KMS-11 (cell line): ENCODE results near the gene SATB2.

Experiments
- H2AFZ ChIP-seq: fragments of 200-600 bp; sonication (generic); 2 replicates; pipeline ENCODE4 v1.6.1; 2016; ENCODE audit warnings: antibody characterized with exemption, mixed run types, low read depth
- H3K27ac ChIP-seq: fragments of 200-600 bp; sonication (generic); 2 replicates; pipeline ENCODE4 v1.6.1; 2016; ENCODE audit warnings: mild to moderate bottlenecking, mixed run types
- H3K27me3 ChIP-seq: fragments of 200-600 bp; sonication (generic); 2 replicates; pipeline ENCODE4 v1.6.1; 2017; ENCODE audit warnings: mild to moderate bottlenecking, low read depth, mixed run types, moderate library complexity; ENCODE audit not compliant: insufficient read depth
- H3K36me3 ChIP-seq: fragments of 200-600 bp; sonication (generic); 2 replicates; pipeline ENCODE4 v1.6.1; 2017; ENCODE audit warnings: mild to moderate bottlenecking, mixed run types; ENCODE audit not compliant: insufficient read depth
- H3K4me1 ChIP-seq: fragments of 200-600 bp; sonication (generic); 2 replicates; pipeline ENCODE4 v1.6.1; 2016; ENCODE audit warnings: mild to moderate bottlenecking, low read depth, mixed run types; ENCODE audit not compliant: poor library complexity, severe bottlenecking
- H3K4me2 ChIP-seq: fragments of 200-600 bp; sonication (generic); 2 replicates; pipeline ENCODE4 v1.7.0; 2016; ENCODE audit warnings: mild to moderate bottlenecking, mixed run types
- H3K4me3 ChIP-seq: fragments of 200-600 bp; sonication (generic); IDR thresholded peaks from 2 replicates; pipeline ENCODE4 v1.6.1; 2017; ENCODE audit warnings: low read depth, low read length, mixed read lengths; ENCODE audit not compliant: insufficient read depth
- H3K79me2 ChIP-seq: fragments of 200-600 bp; sonication (generic); 2 replicates; pipeline ENCODE4 v1.6.1; 2016; ENCODE audit warnings: low read depth, mixed run types; ENCODE audit not compliant: insufficient read depth
- H3K9ac ChIP-seq: fragments of 200-600 bp; sonication (generic); 2 replicates; pipeline ENCODE4 v1.6.1; 2016; ENCODE audit warnings: mild to moderate bottlenecking, mixed run types
- H4K20me1 ChIP-seq: fragments of 200-600 bp; sonication (generic); 2 replicates; pipeline ENCODE4 v1.6.1; 2016; ENCODE audit warnings: mild to moderate bottlenecking, mixed run types; ENCODE audit not compliant: insufficient read depth
- CTCF ChIP-seq: fragments of 200-600 bp; sonication (generic); conservative IDR thresholded peaks from 2 replicates; pipeline ENCODE4 v1.6.1; 2017; ENCODE audit warnings: low read depth, mild to moderate bottlenecking, antibody characterized with exemption, low read length, moderate library complexity, mixed read lengths

Gene SATB2

GRCh38 chr2:199219551-199219950 lies 238.2 kb downstream of the SATB2 start:
- H3K9ac ChIP-seq = no peak overlapping the region
- H2AFZ ChIP-seq = no peak overlapping the region
- H3K79me2 ChIP-seq = no peaks in the 10 kb centered on the region
- H3K4me2 ChIP-seq = no peak overlapping the region
- no peaks in the 10 kb centered on the region for H3K27me3 ChIP-seq
- TF ChIP-seq CTCF = no peak
- H4K20me1 ChIP-seq = no peaks in the 10 kb centered on the region
- H3K36me3 ChIP-seq = no peaks in the 10 kb centered on the region
- no peak overlapping the region for H3K4me3 ChIP-seq
- H3K4me1 ChIP-seq = no peaks in the 10 kb centered on the region
- no peak overlapping the region for H3K27ac ChIP-seq
